ENCODE data around the gene GABRA5. TPM values are rescaled to one million over a fixed set of nuclear protein-coding genes. Genes with fewer than 3 reads are reported as not detected.

GABRA5 gene
- total and polyA plus RNA-seq, 2 of the 8 experiments (the other 6 are each of a cell fraction or from before 2014, with no cell fraction given) = 15.0 to 29.6 TPM

DNA sequence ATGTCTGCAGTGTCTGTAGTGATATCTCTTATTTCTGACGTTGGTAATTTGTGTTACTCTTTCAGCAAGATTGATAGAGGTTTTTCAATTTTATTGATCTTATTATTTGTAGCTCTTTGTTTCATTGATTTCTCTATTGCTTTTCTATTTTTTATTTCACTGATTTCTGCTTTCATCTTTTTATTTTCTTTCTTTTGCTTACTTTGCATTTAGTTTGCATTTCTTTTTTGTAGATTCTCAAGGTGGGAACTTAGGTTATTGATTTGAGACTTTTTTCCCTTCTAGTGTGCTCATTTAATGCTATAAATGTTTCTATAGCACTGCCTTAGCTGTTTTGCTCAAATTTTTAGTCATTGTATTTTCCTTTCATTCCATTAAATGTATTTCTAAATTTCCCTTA, 54.6 kb downstream of the GABRA5 start (continued):
- no peak for TF ChIP-seq SIX5 (IDR thresholded peaks at IDR 0.05; ENCODE audit: low read depth, low read length)

Data from H1 (cell line).